HG02759 (cell line): ENCODE measurements around the gene MBD2.
A peak's percentile ranks its signal among the peaks of the same experiment; 100 is the strongest.
"Not testable (repeated sequence)": the region's sequence is repeated elsewhere in the genome, so short reads cannot be mapped to it uniquely, and the experiment has no call there.

Experiments used
- ATAC-seq: cut with Tn5 transposase; IDR thresholded peaks from one replicate; pipeline ENCODE4 v1.9.1; 2021; ENCODE audit warnings: mild to moderate bottlenecking, moderate library complexity; ENCODE audit not compliant: unreplicated experiment

Gene MBD2

DNA sequence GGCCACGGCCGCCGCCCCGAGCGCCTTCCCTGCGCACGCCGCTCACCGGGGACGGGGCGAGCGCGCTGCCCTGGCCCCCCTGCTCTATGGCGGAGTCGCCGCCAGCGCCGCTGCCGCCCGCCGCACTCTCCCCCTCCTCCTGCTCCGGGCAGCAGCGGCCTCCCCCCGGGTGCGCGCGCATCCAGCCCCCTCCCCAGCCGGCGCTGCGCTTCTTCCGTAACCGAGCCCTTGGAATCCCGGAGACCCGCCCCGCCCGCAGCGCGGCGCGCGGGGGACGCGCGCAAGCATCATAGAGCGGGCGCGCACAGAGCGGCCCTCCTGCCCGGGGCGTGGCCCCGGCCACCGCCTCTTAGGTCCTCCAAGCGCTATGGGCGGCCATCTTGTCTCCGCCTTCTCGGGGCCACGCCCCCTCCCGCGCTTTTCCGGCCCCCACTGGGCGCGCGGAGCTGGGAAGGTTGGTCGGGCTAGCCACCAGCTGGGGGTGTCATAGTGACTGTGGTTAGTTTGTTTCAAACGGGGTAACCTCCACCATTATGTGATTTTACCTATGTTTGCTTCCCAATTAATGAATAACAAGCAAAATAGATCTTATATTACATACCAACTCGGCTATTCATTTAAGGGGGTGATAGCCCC lies at the start of gene MBD2:
TSS of gene MBD2 (minus strand) at position 291 of the 636 bp plus-strand sequence. CDS start at position 181, 110 bp downstream.
- ATAC-seq, result peak; percentile 90

DNA sequence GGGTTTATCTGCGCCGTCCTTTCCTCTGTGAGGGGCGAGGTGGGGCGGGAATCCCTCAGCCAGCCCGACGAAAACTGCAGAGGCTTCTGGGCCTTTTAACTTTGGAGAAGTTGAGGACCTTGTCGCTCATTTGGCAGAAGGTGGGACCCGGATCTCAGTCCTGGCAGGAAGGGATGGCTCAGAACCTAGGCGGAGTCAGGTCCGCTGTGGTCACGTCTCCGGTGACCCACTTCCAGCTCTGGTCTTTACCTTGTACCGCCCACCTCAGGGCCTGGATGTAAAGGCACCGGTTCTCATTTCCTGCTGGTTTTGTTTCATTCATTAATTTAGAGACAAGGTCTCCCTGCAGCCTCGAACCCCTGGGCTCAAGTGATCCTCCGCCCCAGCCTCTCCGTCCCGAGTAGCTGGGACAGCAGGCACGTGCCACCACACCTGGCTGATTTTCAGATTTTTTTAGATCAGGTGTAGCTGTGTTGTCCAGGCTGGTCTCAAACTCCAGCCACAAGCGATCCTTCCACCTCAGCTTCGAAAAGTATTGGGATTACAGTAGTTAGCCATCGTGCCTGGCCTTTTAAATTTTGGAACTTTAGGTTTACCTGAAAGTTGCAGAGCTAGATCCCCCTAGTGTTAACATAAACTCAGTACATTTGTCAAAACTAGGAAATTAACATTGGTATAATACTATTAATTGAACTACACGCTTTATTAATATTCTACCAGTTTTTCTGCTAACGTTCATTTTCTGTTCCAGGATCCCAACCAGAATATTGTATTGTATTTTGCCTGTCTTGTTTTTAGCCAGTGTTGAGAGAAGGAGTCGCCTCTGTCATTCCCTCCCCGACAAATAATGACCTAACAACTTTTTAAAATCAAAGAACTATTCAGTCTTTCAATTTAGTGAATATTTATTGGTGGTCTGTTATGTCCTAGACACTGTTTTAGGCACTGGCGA lies 45.7 kb upstream of the MBD2 start:
- ATAC-seq, result peak; percentile 40

GRCh38 chr18:54268751-54269150 lies 44.3 kb upstream of the MBD2 start:
- ATAC-seq, result no peak

- no peak for ATAC-seq
These were observed 43.2 kb upstream of the MBD2 start for GRCh38 chr18:54267701-54268100.

GRCh38 chr18:54263904-54264336 lies 39.5 kb upstream of the MBD2 start:
- peak; percentile 80 for ATAC-seq

DNA sequence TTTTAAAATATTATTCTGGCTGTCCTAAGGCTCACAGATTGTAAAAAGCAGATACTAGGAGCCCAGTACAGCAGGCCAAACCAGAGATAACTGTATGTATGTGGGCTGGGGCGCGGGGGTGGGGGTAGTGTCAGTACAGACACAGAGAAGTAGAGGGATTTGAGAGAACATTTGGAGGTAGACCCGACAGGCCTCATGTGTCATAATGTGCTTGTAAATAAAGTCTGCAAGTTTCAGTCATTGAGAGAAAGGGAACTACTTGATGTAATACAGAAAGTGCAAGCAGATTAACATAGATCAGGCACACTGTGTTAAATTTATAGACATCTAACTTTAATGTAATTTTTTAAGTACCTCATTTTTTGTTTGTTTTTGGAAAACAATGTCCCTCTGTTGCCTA lies 37.4 kb upstream of the MBD2 start:
- peak; percentile 75 for ATAC-seq

- ATAC-seq, result no peak
These were observed 36.1 kb upstream of the MBD2 start for GRCh38 chr18:54260396-54261072.

DNA sequence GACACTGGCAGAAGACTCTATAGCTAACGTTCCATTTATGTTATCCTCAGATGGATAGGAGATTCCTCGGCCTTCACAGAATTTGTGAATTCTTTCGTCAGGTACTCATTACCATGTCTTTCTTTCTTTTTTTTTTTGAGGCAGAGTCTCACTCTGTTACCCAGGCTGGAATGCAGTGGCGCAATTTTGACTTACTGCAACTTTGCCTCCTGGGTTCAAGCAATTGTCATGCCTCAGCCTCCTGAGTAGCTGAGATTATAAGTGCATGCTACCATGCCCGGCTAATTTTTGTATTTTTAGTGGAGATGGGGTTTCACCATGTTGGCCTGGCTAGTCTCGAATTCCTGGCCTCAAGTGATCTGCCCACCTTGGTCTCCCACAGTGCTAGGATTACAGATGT lies 33.3 kb upstream of the MBD2 start:
- not testable (repeated sequence) for ATAC-seq

- ATAC-seq, result no peak
These were observed 32.5 kb upstream of the MBD2 start for GRCh38 chr18:54257015-54257414.

DNA sequence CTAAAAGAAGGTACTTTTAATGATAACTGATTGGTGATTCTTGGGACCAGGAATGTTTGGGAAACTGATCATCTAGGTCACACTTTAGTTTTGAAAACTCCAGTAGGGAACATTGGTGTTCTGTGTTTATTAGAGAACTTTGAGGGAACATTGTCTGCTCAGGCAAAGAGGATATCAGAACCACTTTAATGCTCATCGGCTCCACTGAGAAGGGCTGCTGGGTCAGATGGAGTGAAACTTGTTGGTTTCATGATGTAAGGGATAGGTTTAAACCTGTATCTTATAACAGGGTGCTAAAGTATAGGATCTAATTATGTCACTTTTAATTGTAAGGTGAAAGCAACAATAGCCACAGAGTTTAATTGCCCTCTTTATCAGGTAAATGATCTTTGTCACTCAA lies 30.7 kb upstream of the MBD2 start:
- ATAC-seq, result no peak

- ATAC-seq, result no peak
These were observed 29.8 kb upstream of the MBD2 start for GRCh38 chr18:54254265-54254758.

DNA sequence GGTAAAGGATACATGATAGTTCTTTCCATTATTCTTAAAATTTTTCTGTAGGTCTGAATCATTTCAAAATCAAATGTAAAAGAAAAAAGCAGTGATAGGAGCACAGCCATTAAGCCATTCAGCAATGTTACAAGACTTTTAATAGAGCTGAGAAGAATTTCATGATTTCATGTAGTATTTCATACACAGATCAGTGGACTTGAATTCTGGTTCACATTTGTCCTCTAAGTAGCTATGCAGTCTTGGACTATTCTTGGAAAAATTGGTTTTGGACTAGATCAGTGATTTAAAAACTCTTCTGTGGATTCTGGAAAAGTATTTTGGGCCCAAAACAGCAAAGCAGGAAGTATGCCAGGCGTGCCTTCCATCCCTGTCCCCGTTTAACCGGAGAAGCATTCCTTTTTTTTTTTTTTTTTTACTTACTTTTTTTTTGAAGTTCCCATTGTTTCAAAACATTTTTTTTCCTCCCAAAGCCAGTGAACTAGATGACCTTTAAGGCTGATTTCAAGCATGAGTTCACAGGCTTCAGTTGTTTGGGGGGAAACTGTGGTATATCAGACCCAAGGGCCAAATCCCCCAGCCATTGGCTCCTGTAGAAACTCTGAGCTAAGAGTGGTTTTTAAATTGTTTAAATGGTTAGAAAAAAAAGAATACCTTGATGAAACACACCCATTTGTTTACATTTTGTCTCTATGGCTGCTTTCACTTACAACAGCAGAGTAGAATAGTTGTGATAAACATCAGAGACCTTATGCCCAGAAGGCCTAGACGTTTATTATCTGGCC lies 27.3 kb upstream of the MBD2 start:
- no peak for ATAC-seq

DNA sequence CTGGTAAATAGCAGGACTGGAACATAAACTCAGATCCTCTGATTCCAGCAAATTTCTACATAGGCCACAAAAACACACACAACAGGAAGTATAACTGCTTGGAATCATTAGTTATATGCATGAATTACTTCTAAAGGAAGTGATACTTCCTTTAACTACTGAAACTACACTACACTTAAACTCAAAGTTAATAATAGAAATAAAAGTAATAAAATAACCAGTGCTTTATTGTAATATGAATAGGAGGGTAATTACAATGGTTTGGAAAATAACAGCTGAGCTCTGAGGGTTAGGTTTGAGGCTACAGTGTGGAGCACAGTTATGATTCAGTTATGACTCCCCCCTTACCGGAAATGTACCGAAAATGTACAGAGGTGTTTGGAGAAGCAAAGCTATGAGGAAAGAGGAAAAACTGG lies 26.4 kb upstream of the MBD2 start:
- peak; percentile 86 for ATAC-seq

DNA sequence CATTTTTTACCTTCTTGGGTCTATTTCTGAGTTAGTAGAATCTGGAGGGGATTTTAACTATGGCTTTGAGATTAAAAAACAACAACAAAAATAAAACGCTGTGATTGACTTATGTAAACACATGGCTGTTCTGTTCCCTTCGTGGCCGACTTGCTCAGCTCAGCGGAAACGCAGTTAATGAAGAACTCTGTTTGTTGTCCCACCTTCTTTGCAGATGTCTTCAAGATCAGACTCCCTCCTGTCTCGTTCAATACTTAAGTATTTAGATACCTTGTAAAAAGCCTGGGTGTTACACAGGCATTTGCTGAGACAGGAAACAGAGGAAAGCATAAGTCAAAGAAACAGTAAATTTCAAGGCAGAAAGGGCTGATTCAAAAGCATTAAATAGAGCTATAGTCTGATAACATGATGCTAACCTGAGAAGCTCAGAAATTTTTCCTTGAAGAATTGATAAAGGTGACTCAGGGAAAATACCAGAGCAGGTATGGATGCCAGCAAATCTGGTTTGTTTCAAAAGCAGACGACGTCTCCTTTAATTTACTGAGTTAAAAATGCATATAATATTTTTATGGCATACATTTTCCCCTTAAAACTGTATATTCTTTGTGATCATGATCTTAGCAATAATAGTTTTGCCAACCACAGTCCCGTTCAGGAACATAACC lies 23.2 kb upstream of the MBD2 start:
- ATAC-seq, result no peak

DNA sequence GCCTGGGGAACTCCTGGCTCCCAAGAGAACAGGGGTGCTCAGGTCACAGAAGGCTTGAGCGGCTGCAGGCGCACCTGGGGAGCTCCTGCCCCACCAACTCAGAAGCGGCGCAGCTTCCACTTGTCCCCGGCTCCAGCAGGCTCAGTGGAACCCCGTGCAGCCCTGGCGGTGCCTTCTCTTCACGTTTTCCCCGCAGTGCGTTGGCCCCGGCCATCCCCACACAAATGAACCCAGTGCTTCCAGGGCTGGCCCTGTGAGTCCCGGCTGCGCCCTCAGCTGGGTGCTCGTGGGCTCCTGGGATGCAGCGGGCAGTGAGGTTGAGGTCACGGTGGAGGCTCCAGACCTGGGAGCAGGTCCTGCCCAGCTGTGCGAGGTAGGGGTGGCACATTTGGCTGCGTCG lies 17.9 kb upstream of the MBD2 start:
- ATAC-seq, result no peak

GRCh38 chr18:54241483-54241882 lies 17.0 kb upstream of the MBD2 start:
- no peak for ATAC-seq

DNA sequence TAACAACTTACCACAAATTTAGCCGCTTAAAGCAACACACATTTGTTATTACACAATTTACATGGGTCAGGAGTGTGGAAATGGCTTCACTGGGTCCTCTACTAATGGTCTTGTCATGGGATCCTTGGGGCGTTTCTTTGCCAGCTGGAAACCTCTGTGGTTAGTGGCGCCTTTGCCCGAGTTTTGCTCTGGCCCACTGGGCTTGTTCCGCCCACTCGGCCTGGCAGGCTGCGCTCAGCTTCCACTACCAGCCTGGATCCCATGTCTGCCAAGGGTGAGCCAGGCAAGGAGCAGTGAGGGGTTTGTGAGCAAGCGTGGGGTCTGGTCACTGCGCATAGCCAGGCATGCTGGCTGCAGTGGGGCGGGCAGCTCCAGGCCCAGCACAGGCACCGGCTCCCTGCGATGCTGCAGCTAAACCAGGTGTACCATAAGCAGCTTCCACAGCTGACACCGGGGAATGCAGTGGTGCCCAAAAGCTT lies 16.2 kb upstream of the MBD2 start:
- ATAC-seq, result no peak

GRCh38 chr18:54239601-54240000 lies 15.1 kb upstream of the MBD2 start:
- ATAC-seq, result no peak

GRCh38 chr18:54239091-54239490 lies 14.6 kb upstream of the MBD2 start:
- no peak for ATAC-seq
